ENCODE results near the gene PLEKHO2.

Gene PLEKHO2

GRCh38 chr15:64912379-64913325 is 70.9 kb downstream of the PLEKHO2 start:
- DNase-seq (ENCODE audit: low spot score), result no peak

- DNase-seq (ENCODE audit: low spot score), result no peak
Measured at GRCh38 chr15:64915518-64916227, 74.0 kb downstream of the PLEKHO2 start.

- DNase-seq (ENCODE audit: low spot score), result no peak
Measured at GRCh38 chr15:64916365-64916764, 74.7 kb downstream of the PLEKHO2 start.

- DNase-seq (ENCODE audit: low spot score), result no peak
Measured at GRCh38 chr15:64917211-64917610, 75.5 kb downstream of the PLEKHO2 start.
